ENCODE measurements around the gene CAPZA1. TPM values are rescaled to one million over a fixed set of nuclear protein-coding genes. Genes with fewer than 3 reads are reported as not detected.
A peak's percentile ranks its signal among the peaks of the same experiment; 100 is the strongest.

The CAPZA1 gene
- total RNA-seq, 1 donor from 2014 or later, result 128 TPM

GRCh38 chr1:112706505-112707220, 87.0 kb downstream of the CAPZA1 start, which contains the start of gene RHOC:
TSS of gene RHOC (minus strand) at chr1:112707127. CDS start at chr1:112703799, 3,328 bp downstream.
- peak within 1 kb of the TSS; percentile 87 for H3K4me3 Mint-ChIP-seq
- peaks cover 42% of the 10 kb centered on the region for H3K4me1 Mint-ChIP-seq (ENCODE audit: unreplicated experiment)
- no peak for TF ChIP-seq CTCF (conservative IDR thresholded peaks at IDR 0.05)
- peak within 1 kb of the TSS; percentile 91 for H3K27ac Mint-ChIP-seq
- DNase-seq (ENCODE audit: extremely low spot score, unreplicated experiment), result peak; percentile 73
- H3K9me3 Mint-ChIP-seq, result no peaks in the 10 kb centered on the region
- peaks cover 27% of the 10 kb centered on the region for H3K27me3 Mint-ChIP-seq
- H3K36me3 Mint-ChIP-seq, result peaks cover 9% of the 10 kb centered on the region

- DNase-seq (ENCODE audit: extremely low spot score, unreplicated experiment), result peak; percentile 88
- TF ChIP-seq CTCF (conservative IDR thresholded peaks at IDR 0.05), result peak; percentile 95
- Mint-ChIP-seq H3K27ac (peak overlapping the region; percentile 82), H3K36me3 (peaks cover 3% of the 10 kb centered on the region), H3K9me3 (no peaks in the 10 kb centered on the region), H3K4me3 (peak overlapping the region; percentile 87), H3K27me3 (peaks cover 33% of the 10 kb centered on the region), H3K4me1 (ENCODE audit: unreplicated experiment) (peaks cover 35% of the 10 kb centered on the region)
These were observed 87.8 kb downstream of the CAPZA1 start for GRCh38 chr1:112707221-112708001.

- no peak for TF ChIP-seq CTCF (conservative IDR thresholded peaks at IDR 0.05)
- peaks cover 3% of the 10 kb centered on the region for H3K36me3 Mint-ChIP-seq
- peaks cover 39% of the 10 kb centered on the region for H3K27me3 Mint-ChIP-seq
- peak overlapping the region; percentile 82 for H3K27ac Mint-ChIP-seq
- peaks cover 31% of the 10 kb centered on the region for H3K4me1 Mint-ChIP-seq (ENCODE audit: unreplicated experiment)
- no peak for DNase-seq (ENCODE audit: extremely low spot score, unreplicated experiment)
- H3K9me3 Mint-ChIP-seq, result no peaks in the 10 kb centered on the region
- H3K4me3 Mint-ChIP-seq, result peak overlapping the region; percentile 87
These were observed 88.4 kb downstream of the CAPZA1 start for GRCh38 chr1:112708002-112708448.

- H3K27me3 Mint-ChIP-seq, result peaks cover 44% of the 10 kb centered on the region
- H3K4me3 Mint-ChIP-seq, result peak overlapping the region; percentile 87
- no peaks in the 10 kb centered on the region for H3K36me3 Mint-ChIP-seq
- no peaks in the 10 kb centered on the region for H3K9me3 Mint-ChIP-seq
- no peak overlapping the region for H3K27ac Mint-ChIP-seq
- TF ChIP-seq CTCF (conservative IDR thresholded peaks at IDR 0.05), result no peak
- DNase-seq (ENCODE audit: extremely low spot score, unreplicated experiment), result no peak
- peaks cover 26% of the 10 kb centered on the region for H3K4me1 Mint-ChIP-seq (ENCODE audit: unreplicated experiment)
These were observed 88.9 kb downstream of the CAPZA1 start for GRCh38 chr1:112708489-112708888.

GRCh38 chr1:112710159-112710558, 90.5 kb downstream of the CAPZA1 start:
- TF ChIP-seq CTCF (conservative IDR thresholded peaks at IDR 0.05), result no peak
- Mint-ChIP-seq H3K36me3 (no peaks in the 10 kb centered on the region), H3K9me3 (no peaks in the 10 kb centered on the region), H3K27me3 (peaks cover 51% of the 10 kb centered on the region), H3K4me3 (no peak overlapping the region), H3K4me1 (ENCODE audit: unreplicated experiment) (peaks cover 10% of the 10 kb centered on the region), H3K27ac (no peak overlapping the region)
- DNase-seq (ENCODE audit: extremely low spot score, unreplicated experiment), result peak; percentile 60
